GM19238 (cell line): ENCODE results near the gene BMPR1B.

Experiments
- DNase-seq: peaks from one replicate; pipeline ENCODE4 v3.0.0; 2011; ENCODE audit warnings: low spot score; ENCODE audit not compliant: insufficient read length

The BMPR1B gene

DNA sequence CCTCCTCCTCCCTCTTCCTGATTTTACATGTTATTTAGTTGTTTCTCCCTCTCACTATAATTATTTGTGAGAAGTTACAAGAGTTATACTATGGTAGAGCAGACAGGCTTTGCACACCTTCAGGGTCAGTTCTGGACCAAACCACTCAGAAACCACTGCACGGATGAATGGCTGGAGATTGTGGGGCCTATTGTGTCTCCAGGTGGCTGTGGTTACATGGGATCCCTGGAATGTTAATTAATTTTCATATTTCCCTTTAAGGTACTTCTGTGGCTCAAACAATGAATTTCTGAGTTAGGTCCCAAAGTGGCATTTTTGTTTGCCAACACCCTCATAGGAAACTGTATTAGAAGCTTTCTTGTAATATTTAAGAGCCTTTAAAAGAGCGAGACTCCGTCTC lies 151.9 kb downstream of the BMPR1B start:
- DNase-seq, result no peak

DNA sequence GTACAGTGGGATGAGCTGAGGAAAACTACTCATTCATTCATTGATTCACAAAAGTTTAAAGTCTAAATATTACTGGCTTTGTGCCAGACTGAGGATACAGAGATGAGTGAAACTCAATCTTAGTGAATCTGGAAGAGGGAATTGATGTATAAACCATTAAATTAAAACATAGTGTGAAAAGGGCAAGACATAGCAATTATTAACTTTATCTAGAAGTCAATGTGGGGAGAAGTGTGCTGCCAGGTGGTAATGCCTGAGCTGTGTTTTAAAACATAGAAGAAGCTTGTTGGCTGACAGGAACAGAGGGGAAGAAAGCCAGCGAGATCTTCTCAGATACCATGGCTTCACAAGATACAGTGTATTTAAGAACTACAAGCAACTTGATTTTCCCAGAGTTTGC lies 153.4 kb downstream of the BMPR1B start:
- no peak for DNase-seq

- DNase-seq, result no peak
These were observed 154.9 kb downstream of the BMPR1B start for GRCh38 chr4:94912606-94913005.

DNA sequence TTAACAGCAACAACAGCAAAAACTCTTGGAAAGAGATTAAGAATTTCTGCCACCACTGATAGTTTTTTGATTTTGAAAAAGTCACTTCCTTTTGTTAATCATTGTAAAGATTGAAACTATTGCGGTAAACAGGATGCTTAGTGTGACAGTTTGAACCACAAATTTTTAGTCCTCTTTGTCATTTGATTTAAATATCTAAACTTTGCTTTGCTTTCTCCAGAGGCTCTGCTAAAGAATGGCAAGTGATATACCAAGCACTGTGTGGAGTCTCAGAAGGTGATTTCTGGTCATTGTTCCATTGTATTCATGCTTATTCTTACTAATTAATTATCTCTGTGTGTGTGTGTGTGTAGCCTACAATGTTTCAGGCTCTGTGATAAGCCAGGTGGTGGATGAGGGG lies 155.6 kb downstream of the BMPR1B start:
- no peak for DNase-seq

GRCh38 chr4:94917146-94917545 lies 159.4 kb downstream of the BMPR1B start:
- no peak for DNase-seq

DNA sequence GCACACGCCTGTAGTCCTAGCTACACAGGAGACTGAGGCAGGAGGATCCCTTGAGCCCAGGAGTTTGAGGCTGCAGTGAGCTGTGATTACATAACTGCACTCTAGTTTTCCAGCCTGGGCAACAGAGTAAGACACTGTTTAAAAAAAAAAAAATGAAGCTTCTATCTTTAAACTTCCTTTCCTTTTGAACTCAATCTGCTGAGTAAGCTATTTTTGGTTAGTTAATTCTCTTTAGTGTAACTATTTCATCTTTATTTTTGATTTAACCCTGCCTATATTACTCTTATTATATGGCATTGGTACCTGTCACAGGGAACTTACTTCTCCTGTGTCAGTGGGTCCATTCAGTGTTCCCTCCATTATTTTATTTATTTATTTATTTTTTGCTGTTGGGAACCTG lies 160.8 kb downstream of the BMPR1B start:
- no peak for DNase-seq

DNA sequence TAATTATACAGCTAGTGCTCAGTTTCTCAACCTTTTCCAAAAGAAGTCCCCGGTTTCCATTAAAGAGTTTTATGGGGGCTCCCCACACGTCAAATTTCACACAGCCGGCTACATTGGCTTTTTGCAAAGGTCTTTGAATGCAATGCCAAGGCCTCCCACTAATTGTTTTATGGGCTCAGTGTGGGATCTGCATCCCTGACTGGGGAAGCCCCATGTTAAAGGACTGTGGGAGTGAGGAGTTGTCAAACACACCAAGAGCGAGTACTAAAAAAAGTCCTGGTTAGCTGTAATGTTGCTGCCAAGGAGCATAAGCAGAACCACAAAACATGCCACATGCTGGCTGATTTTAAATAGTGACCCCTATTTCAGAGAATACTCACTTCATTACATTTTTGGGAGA lies 162.6 kb downstream of the BMPR1B start:
- DNase-seq, result no peak

DNA sequence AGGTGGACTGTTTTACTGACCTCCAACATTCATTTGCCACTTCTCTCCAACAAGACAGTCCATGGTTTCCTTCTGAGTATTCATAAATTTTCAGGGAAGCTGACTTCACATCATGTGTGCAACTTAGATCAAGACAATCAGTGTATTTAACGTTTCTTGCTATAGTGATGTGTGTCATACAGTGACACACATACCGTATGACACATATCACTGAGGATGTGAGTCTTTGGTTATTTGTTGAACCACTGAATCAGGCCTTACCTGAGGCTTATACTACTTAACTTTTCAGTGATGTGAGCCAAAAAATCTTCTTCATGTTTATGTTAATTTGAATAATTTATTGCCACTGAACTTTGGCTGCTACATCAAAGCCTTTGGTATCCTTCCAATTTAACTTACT lies 166.8 kb downstream of the BMPR1B start:
- DNase-seq, result no peak

DNA sequence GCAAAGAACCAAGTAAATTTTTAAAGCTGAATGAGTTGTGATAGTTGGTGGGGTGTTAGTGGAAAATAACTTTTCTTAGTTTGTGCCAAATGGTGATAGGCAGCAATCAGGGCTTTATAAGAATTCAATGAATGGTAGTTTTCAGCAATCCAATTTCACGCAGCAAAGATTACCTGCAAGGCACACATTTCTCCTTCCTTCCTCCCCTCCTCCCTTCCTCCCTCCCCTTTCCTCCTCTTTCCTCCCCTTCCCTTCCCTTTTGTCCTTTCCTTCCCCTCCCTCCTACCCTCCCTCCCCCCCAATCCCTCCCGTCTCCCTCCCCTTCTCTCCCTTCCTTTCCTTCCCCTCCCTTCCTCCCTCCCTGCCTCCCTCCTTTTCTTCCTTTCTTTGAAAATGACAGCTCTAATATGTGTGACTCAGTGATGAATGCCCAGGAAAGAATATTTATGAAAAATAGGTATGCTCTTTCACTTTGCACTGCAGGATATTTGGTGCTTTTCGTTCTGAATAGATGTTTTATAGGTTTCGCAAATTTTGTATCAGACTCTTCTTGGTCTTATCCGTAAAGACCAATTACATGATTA lies 168.1 kb downstream of the BMPR1B start:
- DNase-seq, result no peak

- no peak for DNase-seq
These were observed 169.2 kb downstream of the BMPR1B start for GRCh38 chr4:94926936-94927335.

- no peak for DNase-seq
These were observed 169.9 kb downstream of the BMPR1B start for GRCh38 chr4:94927696-94928095.

DNA sequence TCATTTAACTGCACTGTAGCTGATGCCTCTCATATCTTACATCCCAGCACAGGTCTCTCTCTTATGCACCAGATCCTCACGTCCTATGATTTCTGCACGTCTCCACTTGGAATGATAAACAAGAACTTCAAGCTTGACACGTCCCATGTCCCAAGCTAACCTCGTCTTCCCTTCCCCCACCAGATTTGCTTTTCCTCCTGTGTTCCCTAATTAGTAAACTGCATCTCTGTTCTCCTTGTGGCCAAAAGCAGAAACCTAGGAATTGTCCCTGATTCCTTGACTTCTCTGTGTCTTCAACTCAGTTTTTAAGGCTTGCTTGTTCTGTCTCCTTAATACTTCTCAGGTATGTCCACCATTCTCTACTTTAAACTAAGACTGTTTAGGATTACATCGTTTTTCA lies 171.9 kb downstream of the BMPR1B start:
- no peak for DNase-seq

GRCh38 chr4:94931626-94932025 lies 173.9 kb downstream of the BMPR1B start:
- DNase-seq, result no peak

- no peak for DNase-seq
These were observed 174.6 kb downstream of the BMPR1B start for GRCh38 chr4:94932366-94932765.

GRCh38 chr4:94933799-94934198 lies 176.0 kb downstream of the BMPR1B start:
- DNase-seq, result no peak

- no peak for DNase-seq
These were observed 176.4 kb downstream of the BMPR1B start for GRCh38 chr4:94934201-94934600.

DNA sequence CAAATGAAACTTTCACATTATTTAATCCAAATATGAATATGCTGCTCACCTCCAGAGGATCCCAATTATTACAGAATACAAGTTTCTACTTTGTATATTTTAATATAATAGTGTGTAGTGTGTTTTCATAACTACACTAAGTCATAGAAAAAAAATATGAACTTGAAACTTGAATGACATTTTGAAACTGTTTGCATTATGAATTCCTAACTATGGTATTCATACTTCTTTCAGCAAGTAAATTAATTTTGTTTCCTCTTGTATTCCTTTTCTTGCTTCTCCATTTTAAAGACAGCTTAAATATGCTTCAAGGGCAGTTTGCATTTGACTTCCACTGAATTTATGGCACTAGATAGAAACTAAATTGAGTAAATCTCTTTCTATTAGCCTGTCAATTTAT lies 177.1 kb downstream of the BMPR1B start:
- DNase-seq, result no peak

- DNase-seq, result no peak
These were observed 179.1 kb downstream of the BMPR1B start for GRCh38 chr4:94936854-94937253.

DNA sequence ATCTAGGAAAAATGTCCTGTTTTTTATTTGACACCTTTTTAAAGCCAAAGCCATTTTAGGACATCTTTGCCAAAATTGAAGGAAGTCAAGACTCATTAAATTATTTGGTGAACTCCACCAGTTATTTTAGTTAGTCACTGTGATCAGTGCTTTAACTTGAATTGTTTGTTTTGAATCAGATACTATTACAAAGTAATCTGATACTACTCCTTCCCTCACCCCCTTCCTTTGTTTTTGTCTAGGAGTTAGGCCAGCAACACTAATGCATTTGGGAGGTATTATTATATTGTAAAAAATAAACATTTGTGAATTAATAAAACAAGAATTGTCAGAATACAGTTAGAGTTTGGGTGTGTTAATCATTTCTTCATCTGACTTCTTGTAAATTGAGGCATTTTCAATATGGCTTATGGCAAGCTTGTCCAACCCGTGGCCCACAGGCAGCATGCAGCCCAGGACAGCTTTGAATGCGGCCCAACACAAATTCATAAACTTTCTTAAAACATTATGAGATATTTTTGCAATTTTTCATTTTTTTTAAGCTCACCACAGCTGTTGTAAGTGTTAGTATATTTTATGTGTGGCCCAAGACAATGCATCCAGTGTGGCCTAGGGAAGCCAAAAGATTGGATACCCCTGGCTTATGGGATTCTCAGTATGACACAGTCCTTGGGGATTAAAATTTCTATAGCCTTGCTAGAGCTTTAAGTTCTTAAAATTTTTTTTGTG lies 182.2 kb downstream of the BMPR1B start:
- no peak for DNase-seq

DNA sequence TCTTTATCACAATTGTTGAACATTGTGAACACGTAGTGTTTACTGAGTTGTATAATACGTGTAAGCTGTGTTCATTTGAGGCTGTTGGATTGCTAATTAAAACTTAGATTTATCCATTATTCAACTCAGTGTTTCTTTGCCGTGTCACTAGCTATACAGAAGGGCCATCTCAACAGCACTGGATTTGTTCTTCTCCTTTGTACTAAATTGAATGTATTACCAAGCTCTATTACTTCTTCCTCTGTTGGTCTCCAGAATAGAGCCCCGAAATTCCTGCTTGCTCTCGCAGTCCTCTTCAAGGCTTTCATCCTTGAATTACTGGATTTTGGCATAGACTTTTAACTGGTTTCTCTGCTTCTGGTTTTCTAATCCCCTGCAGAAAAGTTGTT lies 182.8 kb downstream of the BMPR1B start:
- no peak for DNase-seq

GRCh38 chr4:94941706-94942105 lies 184.0 kb downstream of the BMPR1B start:
- DNase-seq, result no peak

DNA sequence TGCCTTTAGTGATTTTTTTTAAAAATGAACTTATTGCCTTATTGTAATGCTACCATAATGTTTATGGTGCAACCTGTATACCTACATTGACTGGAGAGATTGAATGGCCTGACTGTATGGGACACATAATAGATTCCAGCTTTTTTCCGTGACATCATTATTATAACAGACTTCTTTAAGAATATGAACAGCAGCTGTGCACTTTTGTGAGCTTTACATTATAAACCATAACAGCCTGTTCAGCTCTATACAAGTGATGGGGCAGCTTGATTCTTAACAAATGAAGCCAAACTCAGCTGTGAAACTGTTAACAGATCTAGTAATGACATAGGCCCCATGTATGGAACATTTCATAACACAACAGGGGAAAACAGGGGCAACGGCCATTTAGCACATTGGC lies 187.0 kb downstream of the BMPR1B start:
- DNase-seq, result no peak

DNA sequence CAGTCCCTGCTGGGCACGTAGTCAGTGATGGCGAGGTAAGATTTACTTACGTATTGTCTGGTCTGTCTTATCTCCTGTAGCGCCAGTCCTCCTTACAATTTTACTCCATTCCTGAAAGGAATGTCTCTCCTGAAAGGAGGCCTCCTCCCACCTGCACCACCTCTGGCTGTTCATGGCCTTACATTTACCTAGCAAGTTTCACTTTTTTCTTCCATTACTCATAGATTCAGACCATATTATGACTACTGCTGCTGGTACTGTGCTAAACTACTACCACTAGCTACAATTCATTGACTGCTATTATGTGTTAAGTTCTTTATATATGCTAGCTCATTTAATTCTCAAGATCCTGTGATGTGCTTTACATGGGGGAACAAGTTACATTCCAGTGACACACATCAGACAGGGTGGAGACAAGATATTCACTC lies 189.9 kb downstream of the BMPR1B start:
- no peak for DNase-seq
